Ascending aorta (tissue), 2 donors: Measurements from ENCODE around the gene MVD. TPM values are rescaled to one million over a fixed set of nuclear protein-coding genes. Genes with fewer than 3 reads are reported as not detected.

Experiments
- DNase-seq, 2 donors: peaks; one replicate each; pipeline ENCODE4 v3.0.0-alpha.2; 2019; ENCODE audit warnings: low spot score in 2 of 2
- H3K27ac ChIP-seq, 2 donors: fragments of 200-600 bp; sonication (generic); one replicate each; pipeline ENCODE4 v1.5.1; 2016 to 2017; ENCODE audit warnings: mild to moderate bottlenecking in 1 of 2
- H3K27me3 ChIP-seq: fragments of 200-600 bp; sonication (generic); one replicate; pipeline ENCODE4 v1.5.1; 2017
- H3K36me3 ChIP-seq, 2 donors: fragments of 200-600 bp; sonication (generic); one replicate each; pipeline ENCODE4 v1.5.1; 2016
- H3K4me1 ChIP-seq, 2 donors: fragments of 200-600 bp; sonication (generic); one replicate each; pipeline ENCODE4 v1.5.1; 2016 to 2017; ENCODE audit warnings: mild to moderate bottlenecking in 1 of 2
- H3K4me3 ChIP-seq, 2 donors: fragments of 200-600 bp; sonication (generic); one replicate each; pipeline ENCODE4 v1.5.1; 2016 to 2017; ENCODE audit warnings: mild to moderate bottlenecking in 1 of 2
- H3K9me3 ChIP-seq, 2 donors: fragments of 200-600 bp; sonication (generic); one replicate each; pipeline ENCODE4 v1.5.1; 2016
- CTCF ChIP-seq, 3 experiments: fragments of 200-600 bp in 2 of 3; fragments of 450-650 bp in 1 of 3; sonication (generic) in 2 of 3; IDR thresholded peaks; one replicate each; pipeline ENCODE4 v1.5.1; 2016 to 2019; ENCODE audit warnings: antibody characterized with exemption in 3 of 3, mild to moderate bottlenecking in 1 of 3, moderate library complexity in 1 of 3
- intact Hi-C: fragments of 100-400 bp; cut with DNase I; formaldehyde crosslinking; loops from one replicate; pipeline ENCODE4 v1.15.1; 2023
- total RNA-seq: library from RNA; depleted of rRNA; stranded (reverse); fragments of >200 nt; gene quantifications from one replicate; pipeline ENCODE4 v1.1.0, GENCODE V29; 2016

MVD gene
- total RNA-seq, 1 donor from 2014 or later: 72.9 TPM

- Histone ChIP-seq H3K27me3 (peaks cover 18% of the 10 kb centered on the region), H3K36me3 (no peaks in the 10 kb centered on the region), H3K4me1 (peaks cover 7 to 8% of the 10 kb centered on the region in 2 donors), H3K27ac (no peak overlapping the region), H3K9me3 (no peaks in the 10 kb centered on the region), H3K4me3 (no peak overlapping the region)
- DNase-seq: no peak
- peak in 1 of 3 experiments; percentile 11 for TF ChIP-seq CTCF (IDR thresholded peaks at IDR 0.05)
- intact Hi-C loops: no loop called here
Observed at GRCh38 chr16:88681084-88681680, 18.3 kb upstream of the MVD start.

DNA sequence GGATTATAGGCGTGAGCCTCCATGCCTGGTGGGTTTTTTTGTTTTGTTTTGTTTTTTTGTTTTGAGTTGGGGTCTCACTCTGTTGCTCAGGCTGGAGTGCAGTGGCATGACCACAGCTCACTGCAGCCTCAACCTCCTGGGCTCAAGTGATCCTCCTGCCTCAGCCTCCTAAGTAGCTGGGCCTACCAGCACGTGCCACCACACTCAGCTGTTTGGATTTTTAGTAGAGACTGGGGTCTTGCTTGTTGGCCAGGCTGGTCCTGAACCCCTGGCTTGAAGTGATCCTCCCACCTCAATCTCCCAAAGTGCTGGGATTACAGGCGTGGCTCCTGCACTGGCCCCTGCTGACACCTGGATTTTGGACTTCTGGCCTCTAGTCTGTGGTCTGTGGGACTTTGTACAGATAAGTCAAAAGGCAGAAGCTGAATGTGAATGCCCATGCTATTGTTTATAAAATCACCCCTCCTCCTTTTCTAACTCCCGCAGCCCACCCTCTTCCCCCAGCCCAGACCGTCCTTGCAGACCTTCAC is 17.7 kb upstream of the MVD start:
- Histone ChIP-seq H3K27ac (no peak overlapping the region), H3K4me1 (peaks cover 2 to 3% of the 10 kb centered on the region in 2 donors), H3K4me3 (no peak overlapping the region), H3K9me3 (no peaks in the 10 kb centered on the region), H3K27me3 (peaks cover 13% of the 10 kb centered on the region), H3K36me3 (no peaks in the 10 kb centered on the region)
- intact Hi-C loops: no loop called here
- DNase-seq: no peak
- TF ChIP-seq CTCF (IDR thresholded peaks at IDR 0.05): no peak

- intact Hi-C loops: no loop called here
- peaks cover 7% of the 10 kb centered on the region for H3K27me3 ChIP-seq
- no peaks in the 10 kb centered on the region for H3K9me3 ChIP-seq
- DNase-seq: no peak
- TF ChIP-seq CTCF (IDR thresholded peaks at IDR 0.05): no peak
- H3K4me1 ChIP-seq: no peaks in the 10 kb centered on the region
- H3K4me3 ChIP-seq: no peak overlapping the region
- no peak overlapping the region for H3K27ac ChIP-seq
- H3K36me3 ChIP-seq: no peaks in the 10 kb centered on the region
Observed at GRCh38 chr16:88678224-88678979, 15.5 kb upstream of the MVD start.

- no peaks in the 10 kb centered on the region for H3K9me3 ChIP-seq
- TF ChIP-seq CTCF (IDR thresholded peaks at IDR 0.05): no peak
- H3K27ac ChIP-seq: no peak overlapping the region
- no peaks in the 10 kb centered on the region for H3K4me1 ChIP-seq
- no peak overlapping the region for H3K4me3 ChIP-seq
- H3K27me3 ChIP-seq: peaks cover 7% of the 10 kb centered on the region
- no peaks in the 10 kb centered on the region for H3K36me3 ChIP-seq
- DNase-seq: no peak
- intact Hi-C loops: no loop called here
Observed at GRCh38 chr16:88677721-88678120, 14.8 kb upstream of the MVD start.

GRCh38 chr16:88676502-88677242 is 13.8 kb upstream of the MVD start:
- Histone ChIP-seq H3K27me3 (peaks cover 7% of the 10 kb centered on the region), H3K4me1 (no peaks in the 10 kb centered on the region), H3K36me3 (no peaks in the 10 kb centered on the region), H3K9me3 (no peaks in the 10 kb centered on the region), H3K27ac (no peak overlapping the region), H3K4me3 (no peak overlapping the region)
- intact Hi-C loops: no loop called here
- TF ChIP-seq CTCF (IDR thresholded peaks at IDR 0.05): no peak
- DNase-seq: no peak
